Heart left ventricle (tissue), 16 donors: Measurements from ENCODE around the gene KCNK15. TPM values are rescaled to one million over a fixed set of nuclear protein-coding genes. Genes with fewer than 3 reads are reported as not detected.

Experiments
- ATAC-seq, 4 donors: fragments of 200-7000 bp; cut with Tn5 transposase; one replicate each; pipeline ENCODE4 v1.9.1; 2020 to 2022; ENCODE audit warnings: moderate library complexity in 4 of 4, mild to moderate bottlenecking in 3 of 4, moderate number of reproducible peaks in 1 of 4
- DNase-seq, 5 donors: peaks; one replicate each; pipeline ENCODE4 v3.0.0-alpha.2; 2020
- H3K27ac ChIP-seq, 12 donors: fragments of 200-600 bp; sonication (generic) in 4 of 12; one replicate each; pipeline versions ENCODE4 v1.5.0 to v1.8.0; 2016 to 2022; ENCODE audit warnings: mild to moderate bottlenecking in 2 of 12
- H3K27me3 ChIP-seq, 9 donors: fragments of 200-600 bp; sonication (generic) in 2 of 9; one replicate each; pipeline versions ENCODE4 v1.5.1 to v1.8.0; 2016 to 2022; ENCODE audit warnings: mild to moderate bottlenecking in 3 of 9
- H3K36me3 ChIP-seq, 9 donors: fragments of 200-600 bp; sonication (generic) in 2 of 9; one replicate each; pipeline versions ENCODE4 v1.5.0 to v1.8.0; 2018 to 2022; ENCODE audit warnings: mild to moderate bottlenecking in 2 of 9
- H3K4me1 ChIP-seq, 12 donors: fragments of 200-600 bp; sonication (generic) in 4 of 12; one replicate each; pipeline versions ENCODE4 v1.5.0 to v1.8.0; 2016 to 2022; ENCODE audit warnings: mild to moderate bottlenecking in 3 of 12
- H3K4me3 ChIP-seq, 12 donors: fragments of 200-600 bp; sonication (generic) in 4 of 12; one replicate each; pipeline versions ENCODE4 v1.5.0 to v1.8.0; 2017 to 2022; ENCODE audit warnings: mild to moderate bottlenecking in 9 of 12, moderate library complexity in 4 of 12
- H3K9me3 ChIP-seq, 12 donors: fragments of 200-600 bp; sonication (generic) in 4 of 12; one replicate each; pipeline versions ENCODE4 v1.5.0 to v1.8.0; 2016 to 2022; ENCODE audit warnings: mild to moderate bottlenecking in 1 of 12
- POLR2A ChIP-seq, 2 donors: fragments of 450-650 bp; IDR thresholded peaks; one replicate each; pipeline ENCODE4 v1.6.1; 2017; ENCODE audit warnings: antibody characterized with exemption in 2 of 2, mild to moderate bottlenecking in 2 of 2, moderate library complexity in 2 of 2
- WGBS, 4 donors: extraction: QIAGEN DNeasy Blood & Tissue Kit in 2 of 4; methylation state at CpG; one replicate each; pipeline versions ENCODE4 v1.1.5 to v1.1.7; 2013 to 2018; 5-methylcytosine and 5-hydroxymethylcytosine counted together
- intact Hi-C, 10 donors: fragments of 100-400 bp; cut with DNase I; formaldehyde crosslinking; loops; one replicate each; pipeline versions ENCODE4 v1.11.1 to v1.14.2; 2022
- polyA plus RNA-seq, 2 donors: library from polyadenylated mRNA; stranded (reverse); fragments of 200-250 nt; gene quantifications; one replicate each; pipeline ENCODE4 v1.2.3, GENCODE V29; 2013
- total RNA-seq, 9 donors: library from RNA; depleted of rRNA in 2 of 9; stranded (reverse); fragments of >200 nt in 2 of 9; fragmentation: NEBNext Ultra II Directional in 3 of 9; extraction: Animal tissue kit (Norgen Biotek cat#: 25700) in 3 of 9; gene quantifications; one replicate each; pipeline versions ENCODE4 v1.1.0 to v1.2.4, GENCODE V29; 2016 to 2023
- TF ChIP-seq, protein P1 (sequence below), 12 donors: fragments of 200-600 bp; sonication (generic) in 4 of 12; IDR thresholded peaks; one replicate each; pipeline versions ENCODE4 v1.5.0 to v1.8.0; 2018 to 2022; ENCODE audit warnings: antibody characterized with exemption in 12 of 12, mild to moderate bottlenecking in 5 of 12
- donor health status: ischemic (EF 13 %, LVEDD 7.1; RV severe dilation, severe dysfunction).
- donor health status: healthy with polysubstance abuse.
- donor health status: DM: no; HTN: yes; CAD: no.
- donor health status: DM: no; HTN: no; CAD: no.
- donor health status: ischemic (EF 25% LVEDD 6.9; RV normal size, moderate dysfunction).
- donor health status: ischemic (EF 25% LVEDD 5.7; RV mildly dilated, moderate dysfunction).
- donor health status: healthy.
- donor health status: DM: yes; HTN: yes; CAD: no.
- donor health status: ischemic (EF 35%, LVEDD 5.7; RV mildly dilated, moderate dysfunction).
- donor health status: nonischemic (EF 11% LVEDD 7.7; RV severe dilation, severe dysfunction).
- donor health status: DM: yes; HTN: yes; CAD: no.
- donor health status: PGD.
- donor health status: ischemic (EF 29% LVEDD 5.4; RV normal size, mild dysfunction).
- donor health status: nonischemic (EF 23%, LVEDD 6.1; RV moderate dilation, normal function).

Gene KCNK15
- total and polyA plus RNA-seq, 11 donors = 0.12 to 2.2 (median 0.33) TPM

DNA sequence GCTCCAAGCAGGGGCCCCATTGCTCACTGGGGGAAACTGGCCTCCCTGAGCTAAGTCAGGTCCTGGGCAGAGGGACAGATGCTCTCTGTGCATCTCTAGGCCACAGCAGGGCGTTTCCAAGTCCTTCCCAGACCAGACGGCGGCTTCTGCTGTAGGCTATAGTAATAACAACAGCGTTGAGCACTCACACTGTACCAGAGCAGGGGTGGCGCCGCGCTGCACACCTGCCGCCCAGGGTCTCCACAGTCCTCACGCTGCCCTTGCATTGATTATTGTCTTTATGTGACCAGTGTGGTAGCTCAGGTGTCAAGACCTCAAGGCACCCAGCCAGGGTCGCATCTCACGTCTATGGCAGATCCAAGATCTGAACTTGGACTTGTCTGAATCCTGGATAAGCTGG, 45.4 kb upstream of the KCNK15 start:
- Histone ChIP-seq H3K4me1 (peaks cover 11 to 46% (median 33%) of the 10 kb centered on the region in 12 donors), H3K4me3 (no peak overlapping the region), H3K36me3 (no peaks in the 10 kb centered on the region), H3K27me3 (no peaks in the 10 kb centered on the region), H3K9me3 (no peaks in the 10 kb centered on the region), H3K27ac (no peak overlapping the region)
- intact Hi-C loops = no loop called here
- DNase-seq (peak in 2 of 5 donors; percentile 18 to 34), ATAC-seq (no peak)
- no peak for TF ChIP-seq POLR2A (IDR thresholded peaks at IDR 0.05)
- TF ChIP-seq, protein P1, sequence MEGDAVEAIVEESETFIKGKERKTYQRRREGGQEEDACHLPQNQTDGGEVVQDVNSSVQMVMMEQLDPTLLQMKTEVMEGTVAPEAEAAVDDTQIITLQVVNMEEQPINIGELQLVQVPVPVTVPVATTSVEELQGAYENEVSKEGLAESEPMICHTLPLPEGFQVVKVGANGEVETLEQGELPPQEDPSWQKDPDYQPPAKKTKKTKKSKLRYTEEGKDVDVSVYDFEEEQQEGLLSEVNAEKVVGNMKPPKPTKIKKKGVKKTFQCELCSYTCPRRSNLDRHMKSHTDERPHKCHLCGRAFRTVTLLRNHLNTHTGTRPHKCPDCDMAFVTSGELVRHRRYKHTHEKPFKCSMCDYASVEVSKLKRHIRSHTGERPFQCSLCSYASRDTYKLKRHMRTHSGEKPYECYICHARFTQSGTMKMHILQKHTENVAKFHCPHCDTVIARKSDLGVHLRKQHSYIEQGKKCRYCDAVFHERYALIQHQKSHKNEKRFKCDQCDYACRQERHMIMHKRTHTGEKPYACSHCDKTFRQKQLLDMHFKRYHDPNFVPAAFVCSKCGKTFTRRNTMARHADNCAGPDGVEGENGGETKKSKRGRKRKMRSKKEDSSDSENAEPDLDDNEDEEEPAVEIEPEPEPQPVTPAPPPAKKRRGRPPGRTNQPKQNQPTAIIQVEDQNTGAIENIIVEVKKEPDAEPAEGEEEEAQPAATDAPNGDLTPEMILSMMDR (IDR thresholded peaks at IDR 0.05) = no peak
- 94 to 96% (median 95%) methylated on average over 9 to 11 of the region's 11 CpGs for WGBS, 4 donors

GRCh38 chr20:44701118-44701857, 44.4 kb upstream of the KCNK15 start:
- peak in 2 of 5 donors; percentile 37 to 52 for DNase-seq
- no peaks in the 10 kb centered on the region for H3K27me3 ChIP-seq
- no peaks in the 10 kb centered on the region for H3K36me3 ChIP-seq
- H3K27ac ChIP-seq = no peak overlapping the region
- TF ChIP-seq POLR2A (IDR thresholded peaks at IDR 0.05) = no peak
- TF ChIP-seq, protein P1 (IDR thresholded peaks at IDR 0.05) = no peak
- 83 to 86% (median 85%) methylated on average over 15 of the region's 15 CpGs for WGBS, 4 donors
- no peak overlapping the region for H3K4me3 ChIP-seq
- intact Hi-C loops = loop anchor here in 1 of 10 donors (1.0 kb wide), 1 partner anchor 15 kb away; no protein-coding TSS in a partner anchor
- no peak for ATAC-seq
- no peaks in the 10 kb centered on the region for H3K9me3 ChIP-seq
- H3K4me1 ChIP-seq = peaks cover 11 to 47% (median 32%) of the 10 kb centered on the region in 12 donors

- Histone ChIP-seq H3K9me3 (no peaks in the 10 kb centered on the region), H3K36me3 (no peaks in the 10 kb centered on the region), H3K4me1 (peaks cover 11 to 52% (median 34%) of the 10 kb centered on the region in 12 donors), H3K27ac (no peak overlapping the region), H3K27me3 (no peaks in the 10 kb centered on the region), H3K4me3 (no peak overlapping the region)
- no peak for ATAC-seq
- intact Hi-C loops = loop anchor here in 1 of 10 donors (1.0 kb wide), 1 partner anchor 14 kb away; no protein-coding TSS in a partner anchor
- TF ChIP-seq, protein P1 (IDR thresholded peaks at IDR 0.05) = no peak
- 89 to 96% (median 90%) methylated on average over 7 of the region's 7 CpGs for WGBS, 4 donors
- DNase-seq = peak in 1 of 5 donors; percentile 19
These were observed 43.8 kb upstream of the KCNK15 start for GRCh38 chr20:44701858-44702256.

- Histone ChIP-seq H3K4me1 (peaks cover 11 to 56% (median 34%) of the 10 kb centered on the region in 12 donors), H3K27me3 (no peaks in the 10 kb centered on the region), H3K4me3 (peak overlapping the region in 1 of 12 donors; percentile 9), H3K36me3 (no peaks in the 10 kb centered on the region), H3K27ac (peak overlapping the region; percentile 17 to 85 (median 74)), H3K9me3 (no peaks in the 10 kb centered on the region)
- peak; percentile 88 to 94 (median 90) for DNase-seq
- peak; percentile 82 to 94 (median 86) for ATAC-seq
- TF ChIP-seq, protein P1 (IDR thresholded peaks at IDR 0.05) = peak in 4 of 12 donors; percentile 3 to 16 (median 10)
- peak in 1 of 2 donors; percentile 15 for TF ChIP-seq POLR2A (IDR thresholded peaks at IDR 0.05)
- intact Hi-C loops = no loop called here
- 0 to 15% (median 6%) methylated on average over 3 to 9 of the region's 9 CpGs for whole genome bisulfite sequencing, 4 donors
These were observed 42.9 kb upstream of the KCNK15 start for GRCh38 chr20:44702776-44703175.
